Stimulated activated CD4-positive, alpha-beta T cell treated with anti-CD3 and anti-CD28 coated beads, Interleukin-4, amount 100 ng/mL, for 48 hours (primary cell): ENCODE results near the gene NEU2.

ENCODE experiments used
- DNase-seq, 2 donors: peaks; one replicate each; pipeline ENCODE4 v3.0.0-alpha.2; 2020; ENCODE audit warnings: low read depth in 2 of 2

NEU2 gene

DNA sequence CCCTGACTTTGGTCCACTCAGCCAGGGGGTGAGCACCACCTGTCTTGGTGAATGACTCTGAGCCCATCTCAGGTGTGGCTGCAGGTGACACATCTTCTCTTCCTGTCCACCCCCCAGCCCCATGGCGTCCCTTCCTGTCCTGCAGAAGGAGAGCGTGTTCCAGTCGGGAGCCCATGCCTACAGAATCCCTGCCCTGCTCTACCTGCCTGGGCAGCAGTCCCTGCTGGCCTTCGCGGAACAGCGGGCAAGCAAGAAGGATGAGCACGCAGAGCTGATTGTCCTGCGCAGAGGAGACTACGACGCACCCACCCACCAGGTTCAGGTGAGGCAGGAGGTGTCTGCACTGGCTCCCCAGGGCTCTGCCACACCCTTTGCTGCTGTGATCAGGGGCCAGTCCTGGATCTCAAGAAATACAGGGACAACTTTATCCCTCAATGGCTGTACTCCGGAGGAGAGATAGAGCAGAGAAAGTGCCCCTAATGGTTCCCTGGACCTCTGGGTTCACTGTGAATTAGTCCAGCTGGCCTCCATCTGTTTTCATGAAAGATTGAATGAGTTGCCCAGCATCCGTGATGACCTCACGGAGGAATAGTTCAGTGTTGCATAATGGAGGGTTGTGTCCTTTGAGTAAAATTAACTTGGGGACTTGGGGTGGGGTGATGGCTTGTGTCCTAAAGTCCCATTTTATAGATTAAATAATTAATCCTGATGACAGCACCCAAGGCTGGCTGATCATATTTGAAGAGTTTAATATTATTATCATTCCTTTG, at the start of gene NEU2:
TSS of gene NEU2 (plus strand) at position 122 of the 770 bp plus-strand sequence. CDS start at position 122, 0 bp downstream.
- DNase-seq = no peak

DNA sequence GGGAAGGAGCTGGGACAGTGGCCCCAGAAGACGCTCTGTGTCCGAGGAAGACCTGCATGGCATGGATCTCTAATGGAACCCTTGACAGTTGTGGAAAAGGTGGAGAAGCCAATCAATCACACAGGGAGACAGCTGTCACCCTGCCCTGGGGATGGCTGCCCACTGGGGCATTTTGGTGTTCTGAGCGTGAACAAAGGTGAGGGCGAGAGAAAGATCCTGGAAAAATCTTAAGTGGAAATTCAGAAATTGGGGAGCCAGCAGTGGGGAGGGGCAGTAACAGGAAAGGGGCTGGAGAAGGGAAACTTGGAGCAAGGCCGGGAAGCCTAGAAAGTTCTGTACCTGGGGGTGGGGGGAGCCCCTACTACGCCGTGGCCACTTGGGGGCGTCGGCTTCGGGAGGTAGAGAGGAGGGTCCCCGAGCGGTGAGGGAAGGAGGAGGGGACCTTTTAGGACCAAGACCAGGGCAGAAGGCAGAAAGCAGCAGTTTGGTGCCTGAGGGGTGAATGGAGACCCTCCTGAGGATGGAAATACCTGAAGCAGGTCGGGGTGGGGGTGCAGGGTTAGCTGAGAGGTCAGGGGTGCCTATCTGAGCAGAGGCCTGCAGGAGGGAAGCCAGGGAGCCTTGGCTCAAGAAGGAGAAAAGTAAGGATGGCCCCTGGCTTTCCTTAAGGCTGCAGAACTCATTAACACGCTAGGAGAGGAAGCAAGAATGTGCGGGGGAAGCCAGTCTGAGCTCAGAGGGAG, 49.4 kb upstream of the NEU2 start:
- DNase-seq = no peak

DNA sequence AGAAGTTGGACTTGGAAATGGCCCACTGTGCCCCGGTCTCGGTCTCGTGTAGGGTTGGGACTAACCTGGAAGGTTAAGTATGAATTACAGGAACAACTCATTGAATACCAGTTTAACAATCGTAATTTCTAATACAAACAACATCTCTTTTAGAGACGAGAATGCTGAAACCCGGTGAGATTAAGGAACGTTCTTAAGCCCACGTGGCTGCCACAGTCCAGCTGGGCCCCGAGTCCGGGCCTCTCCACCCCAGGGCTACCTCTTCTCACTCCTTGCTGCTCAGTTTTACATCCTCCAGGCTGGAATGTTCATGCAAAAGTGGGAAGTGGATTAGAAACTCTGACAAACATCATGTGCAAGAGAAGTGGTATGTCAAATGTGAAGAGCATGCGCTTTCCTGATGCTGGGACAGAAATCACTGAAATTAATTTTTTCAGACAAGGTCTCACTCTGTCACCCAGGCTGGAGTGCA, 48.8 kb upstream of the NEU2 start:
- DNase-seq = no peak

DNA sequence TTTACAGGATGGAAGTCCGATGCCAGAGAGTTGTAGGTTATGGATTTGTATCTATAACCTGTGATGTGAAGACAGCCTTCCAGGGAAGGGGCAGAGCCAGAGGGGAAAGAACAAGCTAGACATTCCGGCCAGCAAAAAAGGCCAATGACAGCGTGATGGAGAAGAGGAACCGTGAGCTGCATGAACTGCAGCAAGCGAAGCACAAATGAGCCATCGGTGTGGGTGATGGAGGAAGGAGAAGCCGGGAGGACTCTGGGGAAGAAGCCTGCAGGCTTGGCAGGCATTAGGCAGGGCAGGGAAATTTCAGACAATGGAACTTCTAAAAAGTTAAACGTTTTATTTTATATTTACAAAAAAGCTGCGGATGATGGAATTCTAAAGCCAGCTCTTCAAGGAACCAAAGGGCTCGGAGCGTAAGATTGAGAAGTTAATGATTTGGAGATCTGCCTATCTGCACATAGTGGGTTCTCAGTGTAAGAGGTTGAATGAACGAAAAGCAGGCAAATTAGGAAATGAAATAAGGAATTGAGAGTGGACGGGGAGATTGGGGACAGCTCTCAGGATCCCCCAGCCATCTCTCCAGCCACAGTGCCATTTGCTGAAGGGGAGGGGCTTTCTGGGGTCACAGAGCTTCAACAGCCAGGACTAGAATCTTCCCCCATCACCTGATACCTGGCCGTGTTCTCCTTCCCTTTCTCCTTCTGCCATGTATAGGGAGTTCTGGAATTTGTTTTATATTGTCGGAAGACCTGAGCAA, 47.8 kb upstream of the NEU2 start:
- no peak for DNase-seq

GRCh38 chr2:232986155-232986554, 46.3 kb upstream of the NEU2 start:
- no peak for DNase-seq

DNA sequence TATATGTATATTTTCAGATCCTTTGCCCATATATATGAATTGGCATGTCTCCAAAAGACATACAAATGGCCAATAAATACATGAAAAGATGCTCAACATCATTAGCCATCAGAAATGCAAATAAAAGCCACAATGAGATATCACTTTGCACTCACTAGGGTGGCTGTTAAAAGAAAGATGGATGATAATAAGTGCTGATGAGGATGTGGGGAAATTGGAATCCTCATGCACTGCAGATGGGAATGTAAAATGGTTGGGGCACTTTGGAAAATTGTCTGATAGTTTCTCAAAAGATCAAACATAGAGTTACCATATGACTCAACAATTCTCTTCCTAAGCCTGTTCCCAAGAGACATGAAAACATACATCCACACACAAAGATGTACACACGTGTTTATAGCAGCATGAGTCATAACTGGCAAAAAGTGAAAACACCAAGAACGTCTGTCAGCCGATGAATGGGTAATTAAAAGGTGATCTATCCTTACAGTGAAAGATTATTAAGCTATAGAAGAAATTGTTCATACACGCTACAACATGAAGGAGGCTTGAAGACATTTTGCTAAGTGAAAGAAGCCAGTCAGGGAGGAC, 39.1 kb upstream of the NEU2 start:
- DNase-seq = no peak

GRCh38 chr2:232994446-232994845, 38.0 kb upstream of the NEU2 start:
- DNase-seq = no peak

DNA sequence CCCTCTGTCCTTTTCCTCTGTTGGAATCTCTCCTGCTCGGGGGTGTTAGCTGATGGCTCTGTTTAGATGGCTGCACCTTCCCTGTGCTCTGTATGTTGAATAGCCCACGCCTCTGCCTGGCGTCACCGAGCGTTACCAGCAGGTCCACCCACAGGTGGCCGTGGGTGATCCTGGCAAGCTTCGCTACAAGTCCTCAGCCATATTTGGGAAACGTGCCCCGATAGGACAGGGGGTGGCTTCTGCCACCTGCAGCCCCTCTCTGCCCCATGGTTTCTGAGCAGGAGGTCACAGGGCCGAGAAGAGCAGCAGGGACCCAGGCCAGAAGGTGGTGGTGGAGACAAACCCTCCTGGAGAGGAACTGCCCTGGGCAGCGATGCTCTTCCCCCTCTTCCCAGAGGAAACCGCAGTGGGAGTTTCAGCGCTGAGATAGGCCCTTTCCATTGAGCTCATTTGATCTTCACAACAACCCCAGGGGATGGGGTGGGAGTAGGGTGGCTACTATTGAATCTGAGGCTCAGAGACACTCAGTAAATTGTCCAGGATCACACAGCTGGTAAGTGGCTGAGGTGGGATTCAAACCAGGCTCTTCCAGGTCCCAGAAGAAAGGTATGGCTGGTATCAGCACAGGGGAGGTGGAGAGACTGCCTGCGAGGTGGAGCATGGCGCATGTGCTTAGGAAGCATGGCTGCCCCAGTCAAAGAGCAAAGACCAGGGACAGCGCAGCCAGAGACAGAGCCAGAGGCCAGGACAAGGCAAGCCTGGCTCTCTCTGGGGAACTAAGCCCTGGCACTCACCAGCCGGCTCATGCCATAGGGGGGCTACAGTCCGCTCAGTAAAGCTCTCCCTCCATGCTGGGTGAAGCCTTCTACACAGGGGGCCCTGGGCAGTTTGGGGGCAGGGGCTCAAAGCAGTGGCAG, 34.5 kb upstream of the NEU2 start:
- DNase-seq = no peak

DNA sequence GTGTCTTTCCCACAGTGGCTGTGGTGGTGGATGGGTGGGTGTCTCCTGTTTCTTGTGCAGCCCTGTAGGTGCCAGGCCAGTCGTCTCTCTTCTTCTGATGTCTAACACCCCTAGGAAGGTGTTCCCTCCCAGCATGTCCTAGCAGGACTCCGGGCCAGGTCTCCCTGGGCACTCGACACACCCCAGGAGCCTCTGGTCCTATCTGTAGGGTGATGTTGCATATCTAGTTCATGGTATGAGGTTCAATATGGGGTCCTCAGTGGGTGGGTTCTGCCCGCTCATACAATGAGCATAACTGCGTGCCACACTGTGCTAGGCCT, 33.8 kb upstream of the NEU2 start:
- no peak for DNase-seq

- no peak for DNase-seq
These were observed 33.1 kb upstream of the NEU2 start for GRCh38 chr2:232999354-232999753.

GRCh38 chr2:233000886-233001750, 31.4 kb upstream of the NEU2 start:
- no peak for DNase-seq

GRCh38 chr2:233002829-233003657, 29.4 kb upstream of the NEU2 start:
- DNase-seq = no peak

DNA sequence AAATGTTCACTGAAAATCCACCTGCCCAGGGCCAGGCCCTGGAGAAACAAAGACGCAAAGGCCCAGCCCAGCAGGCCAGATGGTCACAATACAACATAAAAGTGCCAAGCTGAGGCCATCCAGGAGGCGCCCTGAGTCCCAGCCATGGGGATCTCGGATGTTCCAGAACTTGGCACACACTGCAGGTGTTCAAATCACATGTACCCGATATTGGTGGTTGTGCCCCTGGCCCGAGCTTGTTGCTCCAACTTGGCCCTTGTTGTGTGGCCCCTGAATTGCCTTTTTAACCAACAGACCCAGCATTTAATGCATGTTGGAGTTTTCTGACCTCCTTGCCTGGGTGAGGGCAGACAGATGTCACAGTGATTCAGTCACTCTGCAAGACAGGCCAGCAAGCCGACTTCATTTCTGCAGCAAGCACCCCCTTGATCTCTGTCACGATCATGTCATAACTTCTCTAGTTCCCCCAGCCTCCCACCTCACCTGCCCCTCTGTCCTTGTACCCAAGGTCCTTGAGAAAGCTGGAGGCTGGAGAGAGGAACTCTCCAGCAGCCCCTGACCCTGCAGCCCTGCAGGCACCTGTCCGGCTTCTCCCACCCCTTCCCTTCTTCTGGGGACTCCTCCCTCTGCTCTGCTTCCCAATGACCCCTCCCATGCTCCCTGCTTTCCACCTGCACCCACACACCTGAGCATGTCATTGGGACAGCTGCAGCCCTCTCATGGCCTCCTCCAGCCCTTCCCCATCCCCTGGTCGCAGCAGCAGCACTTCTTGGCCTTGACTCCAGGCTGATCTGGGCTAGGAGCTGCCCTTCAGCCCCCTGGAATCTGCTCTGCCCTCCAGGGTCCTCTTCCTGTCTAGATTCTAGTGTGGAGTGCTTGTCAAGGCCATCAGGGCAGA, 28.6 kb upstream of the NEU2 start:
- no peak for DNase-seq

GRCh38 chr2:233005096-233005495, 27.4 kb upstream of the NEU2 start:
- DNase-seq = no peak

DNA sequence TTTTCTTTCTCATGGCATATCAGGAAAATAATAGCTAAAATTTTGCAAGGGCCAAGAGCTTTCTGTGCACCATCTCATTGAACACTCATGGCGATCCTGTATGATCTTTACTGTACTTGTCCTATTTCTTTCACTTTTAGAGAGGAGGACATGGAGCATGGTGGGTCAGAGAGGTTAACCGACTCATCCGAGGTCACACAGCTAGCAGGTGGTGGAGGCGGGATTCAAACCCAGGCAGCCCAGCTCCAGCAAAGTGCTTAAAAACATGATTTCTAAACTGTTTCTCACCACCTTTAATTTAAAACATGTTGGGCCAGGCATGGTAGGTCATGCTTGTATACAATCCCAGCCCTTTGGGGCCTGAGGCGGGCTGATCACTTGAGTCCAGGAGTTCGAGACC, 25.8 kb upstream of the NEU2 start:
- no peak for DNase-seq

DNA sequence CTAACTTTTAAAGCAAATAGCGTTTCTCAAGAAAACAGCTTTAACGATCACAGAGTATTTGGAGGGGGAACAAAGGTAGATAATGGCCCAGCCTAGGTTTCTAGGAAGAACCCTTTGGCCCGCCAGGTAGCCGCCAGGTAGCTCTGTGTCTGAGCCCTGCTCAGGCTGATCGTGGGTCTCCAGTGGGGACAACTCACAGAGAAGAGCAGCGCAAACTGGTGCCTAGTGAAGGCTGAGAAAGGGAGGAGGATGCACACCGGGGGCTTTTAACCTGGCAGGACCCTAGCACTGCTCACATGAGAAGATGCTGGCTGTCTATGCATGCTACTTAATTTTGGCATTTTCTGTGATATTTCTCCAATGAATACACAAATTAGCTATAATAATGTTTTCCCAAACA, 25.2 kb upstream of the NEU2 start:
- no peak for DNase-seq

GRCh38 chr2:233007739-233008138, 24.7 kb upstream of the NEU2 start:
- no peak for DNase-seq

DNA sequence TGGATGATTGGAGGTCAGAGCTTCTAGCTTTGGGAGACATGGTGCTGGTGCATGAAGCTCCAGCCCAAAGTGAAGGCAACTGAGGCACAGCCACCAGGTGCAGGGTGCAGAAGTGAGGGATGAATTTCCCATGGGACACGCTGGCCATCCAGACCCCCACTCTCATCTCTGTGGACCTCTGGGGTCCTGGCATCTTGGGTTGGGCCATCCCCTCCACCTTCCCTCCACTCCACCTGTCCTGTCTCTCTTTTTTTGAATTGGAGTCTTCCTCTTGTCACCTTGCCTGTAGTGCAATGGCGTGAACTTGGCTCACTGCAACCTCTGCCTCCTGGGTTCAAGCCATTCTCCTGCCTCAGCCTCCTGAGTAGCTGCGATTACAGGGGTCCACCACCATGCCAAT, 22.8 kb upstream of the NEU2 start:
- DNase-seq = no peak
